T-cell (primary cell): Measurements from ENCODE around the gene PIM1. TPM values are rescaled to one million over a fixed set of nuclear protein-coding genes. Genes with fewer than 3 reads are reported as not detected.

Experiments
- ATAC-seq, 4 experiments: fragments of 200-7000 bp in 3 of 4; fragments of 150-1000 bp in 1 of 4; cut with Tn5 transposase; replicated peaks in 1 of 4; 1 replicate in 3 of 4; 2 replicates in 1 of 4; pipeline ENCODE4 v1.10.0; 2021; ENCODE audit warnings: moderate library complexity in 3 of 4, mild to moderate bottlenecking in 2 of 4, moderate number of reproducible peaks in 1 of 4
- CTCF ChIA-PET, 2 donors: fragments of 300-600 bp; sonication (Branson Sonifier 250); formaldehyde crosslinking; loops; one replicate each; lab custom pipeline; 2022; ENCODE audit warnings: antibody characterized with exemption in 2 of 2; lab: Charles Lee
- POLR2A ChIA-PET, 2 donors: fragments of 300-600 bp; sonication (Branson Sonifier 250); formaldehyde crosslinking; loops; one replicate each; lab custom pipeline; 2022; ENCODE audit warnings: antibody characterized with exemption in 2 of 2; lab: Charles Lee
- DNase-seq, 35 experiments: peaks; one replicate each; pipeline versions ENCODE4 v3.0.0 to v3.0.0-alpha.2; 2013 to 2023
- H3K27ac ChIP-seq: one replicate; pipeline ENCODE4 v1.5.1; 2013; ENCODE audit warnings: low read length
- H3K27me3 ChIP-seq, 2 experiments: replicated peaks in 1 of 2; 1 replicate in 1 of 2; 2 replicates in 1 of 2; pipeline versions ENCODE4 v1.6.1 to v1.7.0; 2013; ENCODE audit warnings: low read length in 1 of 2, mixed read lengths in 1 of 2; ENCODE audit not compliant: control insufficient read depth in 2 of 2, insufficient read depth in 2 of 2; ENCODE audit errors: extremely low read depth in 1 of 2
- H3K36me3 ChIP-seq, 2 donors: 1 replicate in 1 of 2; 2 replicates in 1 of 2; pipeline versions ENCODE4 v1.6.1 to v1.7.0; 2013; ENCODE audit warnings: low read length in 1 of 2; ENCODE audit not compliant: control insufficient read depth in 2 of 2, insufficient read depth in 1 of 2; ENCODE audit errors: extremely low read depth in 1 of 2
- H3K4me1 ChIP-seq, 2 experiments: 1 replicate in 1 of 2; 2 replicates in 1 of 2; pipeline versions ENCODE4 v1.6.1 to v1.7.0; 2013; ENCODE audit warnings: low read length in 2 of 2, mixed read lengths in 1 of 2; ENCODE audit not compliant: insufficient read depth in 2 of 2, control insufficient read depth in 1 of 2; ENCODE audit errors: extremely low read depth in 1 of 2
- H3K4me3 ChIP-seq, 2 donors: 1 replicate in 1 of 2; 2 replicates in 1 of 2; pipeline versions ENCODE4 v1.5.1 to v1.7.0; 2013; ENCODE audit warnings: mild to moderate bottlenecking in 2 of 2, low read length in 1 of 2, moderate library complexity in 1 of 2; ENCODE audit not compliant: control insufficient read depth in 1 of 2; ENCODE audit errors: extremely low read depth in 1 of 2
- H3K9me3 ChIP-seq: 2 replicates; pipeline ENCODE4 v1.7.0; 2013
- H3K27ac Mint-ChIP-seq, 2 donors: one replicate each; pipeline ENCODE4 v1.8.0; 2020 to 2021; ENCODE audit warnings: mild to moderate bottlenecking in 2 of 2, mixed read lengths in 2 of 2
- H3K27me3 Mint-ChIP-seq, 2 donors: one replicate each; pipeline ENCODE4 v1.8.0; 2021 to 2022; ENCODE audit warnings: mixed read lengths in 2 of 2
- H3K36me3 Mint-ChIP-seq: one replicate; pipeline ENCODE4 v1.8.0; 2021; ENCODE audit warnings: mixed read lengths
- H3K4me1 Mint-ChIP-seq, 3 donors: one replicate each; pipeline ENCODE4 v1.8.0; 2020 to 2022; ENCODE audit warnings: mixed read lengths in 3 of 3, mild to moderate bottlenecking in 1 of 3
- H3K4me3 Mint-ChIP-seq, 3 donors: one replicate each; pipeline ENCODE4 v1.8.0; 2020 to 2022; ENCODE audit warnings: mild to moderate bottlenecking in 3 of 3, mixed read lengths in 3 of 3, moderate library complexity in 3 of 3
- H3K9me3 Mint-ChIP-seq, 3 donors: one replicate each; pipeline ENCODE4 v1.8.0; 2020 to 2022; ENCODE audit warnings: mixed read lengths in 3 of 3
- WGBS: methylation state at CpG from one replicate; pipeline ENCODE4 v1.1.5; 2013; ENCODE audit warnings: missing lambda C conversion rate; ENCODE audit not compliant: insufficient coverage; 5-methylcytosine and 5-hydroxymethylcytosine counted together
- total RNA-seq, 35 experiments: library from RNA in 6 of 35; stranded (reverse) in 6 of 35; fragments of 120-200 nt in 1 of 35; gene quantifications; one replicate each; pipeline versions ENCODE4 v1.2.1 to v1.2.4 and lab custom pipeline; 2013 to 2026

Gene PIM1
- total RNA-seq, 5 donors from 2014 or later (not counting 1 experiment from before 2014, with no cell fraction given) = 225 to 334 (median 313) TPM

- Histone ChIP-seq H3K27ac (peak overlapping the region; percentile 30), H3K9me3 (no peaks in the 10 kb centered on the region), H3K4me1 (peaks cover 0 to 37% of the 10 kb centered on the region in 2 experiments), H3K4me3 (no peak overlapping the region), H3K36me3 (no peaks in the 10 kb centered on the region), H3K27me3 (no peaks in the 10 kb centered on the region)
- DNase-seq (no peak), ATAC-seq (no peak)
- Mint-ChIP-seq H3K27me3 (no peaks in the 10 kb centered on the region), H3K36me3 (no peaks in the 10 kb centered on the region), H3K4me1 (peaks cover 8 to 43% (median 25%) of the 10 kb centered on the region in 3 donors), H3K9me3 (no peaks in the 10 kb centered on the region), H3K4me3 (no peak overlapping the region), H3K27ac (peak overlapping the region; percentile 78 to 81)
- POLR2A ChIA-PET = no interaction called here
- no CpG with 5 or more reads among the region's 7 CpGs for WGBS
- CTCF ChIA-PET = interaction anchor here in 1 of 2 donors (0.7 kb wide), 1 partner anchor 131 kb away, joined by 3 read pairs; no protein-coding TSS in a partner anchor
These were observed 33.1 kb upstream of the PIM1 start for GRCh38 chr6:37136821-37137200.

GRCh38 chr6:37137201-37138090, 32.5 kb upstream of the PIM1 start:
- Histone ChIP-seq H3K4me1 (peaks cover 0 to 37% of the 10 kb centered on the region in 2 experiments), H3K36me3 (no peaks in the 10 kb centered on the region), H3K9me3 (no peaks in the 10 kb centered on the region), H3K27ac (peak overlapping the region; percentile 30), H3K27me3 (no peaks in the 10 kb centered on the region), H3K4me3 (no peak overlapping the region)
- peaks cover 8 to 48% (median 30%) of the 10 kb centered on the region in 3 donors for H3K4me1 Mint-ChIP-seq
- peak overlapping the region in 2 of 3 donors; percentile 5 to 32 for H3K4me3 Mint-ChIP-seq
- H3K36me3 Mint-ChIP-seq = no peaks in the 10 kb centered on the region
- no peaks in the 10 kb centered on the region for H3K27me3 Mint-ChIP-seq
- H3K27ac Mint-ChIP-seq = peak overlapping the region; percentile 78 to 81
- ChIA-PET POLR2A (no interaction called here), CTCF (no interaction called here)
- ATAC-seq (peak in 2 of 4 experiments; percentile 21 to 62), DNase-seq (peak in 14 of 35 experiments; percentile 0 to 64 (median 19))
- WGBS = 46% methylated on average over 14 of the region's 19 CpGs
- no peaks in the 10 kb centered on the region for H3K9me3 Mint-ChIP-seq

GRCh38 chr6:37138856-37139229, 31.1 kb upstream of the PIM1 start:
- Histone ChIP-seq H3K4me1 (peaks cover 0 to 32% of the 10 kb centered on the region in 2 experiments), H3K27ac (no peak overlapping the region), H3K9me3 (no peaks in the 10 kb centered on the region), H3K4me3 (no peak overlapping the region), H3K27me3 (no peaks in the 10 kb centered on the region), H3K36me3 (no peaks in the 10 kb centered on the region)
- H3K27ac Mint-ChIP-seq = no peak overlapping the region
- H3K36me3 Mint-ChIP-seq = no peaks in the 10 kb centered on the region
- peaks cover 8 to 49% (median 34%) of the 10 kb centered on the region in 3 donors for H3K4me1 Mint-ChIP-seq
- WGBS = no CpG with 5 or more reads among the region's 1 CpG
- CTCF ChIA-PET = no interaction called here
- ATAC-seq (no peak), DNase-seq (no peak)
- H3K9me3 Mint-ChIP-seq = no peaks in the 10 kb centered on the region
- no peaks in the 10 kb centered on the region for H3K27me3 Mint-ChIP-seq
- POLR2A ChIA-PET = interaction anchor here in 1 of 2 donors (0.7 kb wide), 1 partner anchor 23 kb away, joined by 3 read pairs; no protein-coding TSS in a partner anchor
- no peak overlapping the region for H3K4me3 Mint-ChIP-seq

GRCh38 chr6:37139230-37139962, 30.6 kb upstream of the PIM1 start:
- ATAC-seq = no peak
- H3K36me3 Mint-ChIP-seq = no peaks in the 10 kb centered on the region
- no peak overlapping the region for H3K4me3 Mint-ChIP-seq

GRCh38 chr6:37140145-37140544, 29.8 kb upstream of the PIM1 start:
- Histone ChIP-seq H3K27ac (no peak overlapping the region), H3K4me3 (no peak overlapping the region), H3K9me3 (no peaks in the 10 kb centered on the region), H3K36me3 (no peaks in the 10 kb centered on the region), H3K27me3 (no peaks in the 10 kb centered on the region), H3K4me1 (peaks cover 0 to 21% of the 10 kb centered on the region in 2 experiments)
- Mint-ChIP-seq H3K27ac (no peak overlapping the region), H3K36me3 (no peaks in the 10 kb centered on the region), H3K27me3 (no peaks in the 10 kb centered on the region), H3K4me3 (no peak overlapping the region), H3K9me3 (no peaks in the 10 kb centered on the region), H3K4me1 (peaks cover 0 to 36% (median 24%) of the 10 kb centered on the region in 3 donors)
- no CpG with 5 or more reads among the region's 3 CpGs for WGBS
- ChIA-PET POLR2A (interaction anchor here (0.5 to 0.7 kb wide), 3 partner anchors 13 to 376 kb away, joined by 3 to 7 read pairs (median 6); no protein-coding TSS in a partner anchor), CTCF (no interaction called here)
- no peak for ATAC-seq
- DNase-seq = no peak

More at GRCh38 chr6:37139230-37139962, 30.6 kb upstream of the PIM1 start:
- H3K9me3 Mint-ChIP-seq = no peaks in the 10 kb centered on the region
- ChIA-PET POLR2A (interaction anchor here in 1 of 2 donors (0.7 kb wide), 1 partner anchor 91 kb away, joined by 6 read pairs; no protein-coding TSS in a partner anchor), CTCF (no interaction called here)
- no peak overlapping the region for H3K4me3 ChIP-seq
- H3K27ac Mint-ChIP-seq = no peak overlapping the region
- H3K9me3 ChIP-seq = no peaks in the 10 kb centered on the region
- H3K27me3 Mint-ChIP-seq = no peaks in the 10 kb centered on the region
- H3K36me3 ChIP-seq = no peaks in the 10 kb centered on the region
- peaks cover 0 to 27% of the 10 kb centered on the region in 2 experiments for H3K4me1 ChIP-seq
- H3K27ac ChIP-seq = no peak overlapping the region
- WGBS = 100% methylated on average over 2 of the region's 5 CpGs
- H3K4me1 Mint-ChIP-seq = peaks cover 3 to 43% (median 29%) of the 10 kb centered on the region in 3 donors
- DNase-seq = no peak
- H3K27me3 ChIP-seq = no peaks in the 10 kb centered on the region
